Kidney glomerular epithelial cell (primary cell): ENCODE data around the gene HECTD4.
A peak's percentile ranks its signal among the peaks of the same experiment; 100 is the strongest.
"Not testable (repeated sequence)": the region's sequence is repeated elsewhere in the genome, so short reads cannot be mapped to it uniquely, and the experiment has no call there.

Experiments
- DNase-seq: peaks from one replicate; lab custom pipeline; 2025; lab: John Stamatoyannopoulos, UW

The HECTD4 gene

GRCh38 chr12:112161711-112162110 is 220.5 kb downstream of the HECTD4 start:
- DNase-seq = no peak

- DNase-seq = no peak
Measured at GRCh38 chr12:112160611-112161010, 221.6 kb downstream of the HECTD4 start.

DNA sequence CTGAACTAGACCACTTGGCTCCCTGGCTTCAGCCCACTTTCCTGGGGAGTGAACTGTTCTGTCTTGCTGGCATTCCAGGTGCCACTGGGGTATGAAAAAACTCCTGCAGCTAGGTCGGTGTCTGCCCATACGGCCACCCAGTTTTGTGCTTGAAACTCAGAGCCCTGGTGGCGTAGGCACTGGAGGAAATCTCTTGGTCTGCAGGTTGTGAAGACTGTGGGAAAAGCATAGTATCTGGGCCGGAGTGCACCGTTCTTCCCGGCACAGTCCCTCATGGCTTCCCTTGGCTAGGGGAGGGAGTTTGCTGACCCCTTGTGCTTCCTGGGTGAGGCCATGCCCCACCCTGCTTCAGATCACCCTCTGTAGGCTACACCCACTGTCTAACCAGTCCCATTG is 223.1 kb downstream of the HECTD4 start:
- no peak for DNase-seq

GRCh38 chr12:112158461-112159145 is 223.6 kb downstream of the HECTD4 start:
- not testable (repeated sequence) for DNase-seq

DNA sequence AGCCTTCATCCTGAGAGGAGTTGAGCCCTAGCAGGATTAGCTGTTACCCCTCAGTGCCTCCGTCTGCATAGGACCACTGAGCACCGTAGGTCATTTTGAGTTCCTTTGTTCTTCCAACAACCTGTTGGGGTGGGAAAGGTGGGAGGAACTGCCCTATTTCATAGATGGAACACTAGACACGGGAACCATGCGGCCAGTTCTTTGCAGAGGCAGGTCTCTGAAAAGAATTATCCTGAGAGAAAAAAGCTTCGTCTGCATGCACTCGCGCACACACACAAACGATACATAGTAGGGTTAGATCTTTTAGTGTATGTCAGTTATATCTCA is 228.4 kb downstream of the HECTD4 start:
- DNase-seq = no peak

DNA sequence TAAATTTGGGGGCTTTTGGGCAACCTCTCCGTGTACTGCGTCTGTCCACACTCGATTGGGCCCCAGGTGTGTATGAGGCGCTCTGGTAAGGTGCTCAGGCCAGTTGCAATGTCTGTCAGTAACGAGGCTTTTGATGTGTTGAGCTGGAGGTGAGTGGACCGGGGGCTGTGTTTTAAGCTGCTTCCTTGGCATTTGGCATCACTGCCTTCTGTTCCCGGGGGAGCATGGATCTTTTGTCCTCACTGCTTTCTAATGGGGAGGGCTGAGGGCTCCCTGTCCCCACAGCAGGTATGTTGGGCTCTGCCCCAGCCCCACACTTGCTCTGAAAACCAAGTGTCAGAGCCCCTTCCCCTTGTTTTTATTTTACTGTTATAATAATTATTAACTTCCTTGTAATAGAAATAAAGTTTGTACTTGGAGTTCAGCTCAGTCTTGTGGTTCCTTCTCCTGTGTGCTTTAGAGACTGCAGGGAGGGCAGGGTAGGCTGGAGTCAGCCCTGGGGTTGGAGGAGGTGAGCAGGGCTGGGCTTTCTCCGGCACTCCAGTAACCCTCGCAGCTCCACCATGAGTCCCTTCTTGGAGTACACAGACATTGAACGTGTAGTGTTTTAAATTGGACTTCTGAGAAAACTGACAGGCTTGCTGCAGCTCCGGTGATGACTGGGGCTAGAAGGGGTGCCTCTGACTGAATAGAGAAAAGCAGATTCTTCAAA is 228.9 kb downstream of the HECTD4 start:
- DNase-seq = no peak

DNA sequence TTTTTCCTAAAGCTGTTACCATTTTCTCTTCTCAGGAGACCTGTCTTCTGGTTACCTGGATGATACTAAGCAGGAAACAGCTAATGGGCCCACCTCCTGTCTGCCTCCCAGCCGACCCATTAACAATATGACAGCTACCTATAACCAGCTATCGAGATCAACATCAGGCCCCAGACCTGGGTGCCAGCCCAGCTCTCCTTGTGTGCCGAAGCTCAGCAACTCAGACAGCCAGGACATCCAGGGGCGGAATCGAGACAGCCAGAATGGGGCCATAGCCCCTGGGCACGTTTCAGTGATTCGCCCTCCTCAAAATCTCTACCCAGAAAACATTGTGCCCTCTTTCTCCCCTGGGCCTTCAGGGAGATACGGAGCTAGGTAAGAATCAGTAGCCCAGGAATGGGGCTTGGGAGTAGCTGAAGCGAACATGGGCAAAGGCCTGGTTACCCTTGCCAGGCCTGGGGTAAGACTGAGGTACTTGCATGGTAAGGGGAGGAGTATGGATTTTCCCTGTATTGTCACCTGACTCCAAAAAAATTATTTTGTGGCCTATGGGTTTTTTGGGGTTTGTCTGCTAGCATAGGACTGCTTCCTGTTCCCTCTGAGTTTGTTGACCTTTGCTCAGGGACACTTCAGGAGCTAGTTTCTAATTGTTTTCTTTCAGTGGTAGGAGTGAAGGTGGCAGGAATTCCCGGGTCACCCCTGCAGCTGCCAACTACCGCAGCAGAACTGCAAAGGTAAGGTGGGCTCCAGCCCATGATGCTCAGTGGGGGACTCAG is 230.3 kb downstream of the HECTD4 start:
- no peak for DNase-seq

DNA sequence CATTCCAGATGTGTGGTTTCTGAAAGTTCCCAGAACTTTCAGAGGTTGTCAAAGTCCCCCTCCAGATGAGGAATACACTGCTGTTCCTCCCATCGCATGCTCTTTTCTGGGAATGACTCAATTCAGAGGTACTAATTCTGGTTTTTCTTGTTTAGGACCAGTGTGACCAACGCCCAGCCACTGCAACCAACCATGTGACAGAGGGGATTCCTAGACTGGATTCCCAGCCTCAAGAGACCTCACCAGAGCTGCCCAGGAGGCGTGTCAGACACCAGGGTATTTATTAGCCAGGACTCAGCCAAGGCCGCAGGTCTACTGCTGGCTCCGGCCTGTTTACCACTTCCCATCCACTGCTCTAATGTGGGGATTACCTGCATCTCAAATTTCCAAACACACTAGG is 232.6 kb downstream of the HECTD4 start:
- no peak for DNase-seq

DNA sequence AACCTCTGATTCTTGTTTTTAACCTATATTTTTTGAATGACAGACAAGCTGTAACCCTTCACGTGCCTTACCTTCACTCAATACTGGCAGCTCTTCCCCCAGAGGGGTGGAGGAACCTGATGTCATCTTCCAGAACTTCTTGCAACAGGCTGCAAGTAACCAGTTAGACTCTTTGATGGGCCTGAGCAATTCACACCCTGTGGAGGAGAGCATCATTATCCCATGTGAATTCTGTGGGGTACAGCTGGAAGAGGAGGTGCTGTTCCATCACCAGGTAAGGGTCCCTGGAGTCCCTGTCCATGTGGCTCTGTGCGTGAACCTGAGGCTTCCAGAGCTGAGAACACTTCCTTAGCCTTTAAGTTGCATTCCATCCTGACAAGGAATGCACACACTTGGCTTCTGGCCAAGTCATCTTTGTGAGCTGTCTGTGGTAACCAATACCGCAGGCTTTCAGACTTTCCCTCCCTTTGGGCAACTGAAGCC is 234.2 kb downstream of the HECTD4 start:
- no peak for DNase-seq

DNA sequence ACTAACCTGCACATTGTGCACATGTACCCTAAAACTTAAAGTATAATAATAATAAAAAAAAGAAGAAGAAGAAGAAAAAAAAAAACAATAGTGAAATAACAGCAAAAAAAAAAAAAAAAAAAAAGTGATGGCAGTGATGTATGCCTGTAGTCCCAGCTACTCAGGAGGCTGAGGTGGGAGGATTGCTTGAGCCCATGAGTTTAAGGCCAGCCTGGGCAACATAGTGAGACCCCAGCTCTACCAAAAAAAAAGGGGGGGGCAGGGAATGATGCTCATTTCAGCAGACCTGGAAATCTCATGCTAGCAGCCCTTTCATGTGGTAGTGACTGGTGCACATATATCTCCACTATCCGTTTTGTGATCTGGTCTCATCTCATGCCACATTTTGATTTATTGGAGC is 236.1 kb downstream of the HECTD4 start:
- DNase-seq = no peak

GRCh38 chr12:112140728-112141127 is 241.5 kb downstream of the HECTD4 start:
- no peak for DNase-seq

GRCh38 chr12:112134731-112135130 is 247.5 kb downstream of the HECTD4 start:
- DNase-seq = no peak

- DNase-seq = no peak
Measured at GRCh38 chr12:112133418-112133817, 248.8 kb downstream of the HECTD4 start.

- no peak for DNase-seq
Measured at GRCh38 chr12:112131686-112132085, 250.5 kb downstream of the HECTD4 start.

DNA sequence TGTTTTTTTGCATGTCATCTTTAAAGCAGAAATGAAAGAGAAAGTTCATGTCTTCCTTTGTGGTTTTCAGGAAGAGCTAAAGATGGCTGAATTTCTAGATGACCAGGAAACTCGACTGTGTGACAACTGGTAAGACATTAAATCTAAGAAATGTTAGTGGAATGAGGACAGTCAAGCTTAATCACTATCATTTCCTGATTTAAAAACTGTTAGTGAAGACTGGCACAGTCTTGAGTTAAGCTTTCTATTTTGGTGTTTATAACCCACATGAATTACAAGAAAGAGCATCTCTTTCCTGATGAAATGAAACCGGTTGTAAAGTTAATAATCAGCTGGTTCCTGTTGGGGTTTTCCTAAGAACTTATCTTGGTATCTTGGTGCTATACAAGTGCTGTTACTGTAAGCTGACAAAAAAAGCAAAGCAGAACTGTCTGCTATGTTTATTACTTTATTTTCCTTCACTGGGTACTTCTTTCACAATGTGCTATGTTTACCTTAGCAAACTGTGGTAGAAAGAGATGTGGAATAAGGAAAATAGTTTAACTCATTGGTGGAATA is 251.7 kb downstream of the HECTD4 start:
- peak; percentile 73 for DNase-seq

DNA sequence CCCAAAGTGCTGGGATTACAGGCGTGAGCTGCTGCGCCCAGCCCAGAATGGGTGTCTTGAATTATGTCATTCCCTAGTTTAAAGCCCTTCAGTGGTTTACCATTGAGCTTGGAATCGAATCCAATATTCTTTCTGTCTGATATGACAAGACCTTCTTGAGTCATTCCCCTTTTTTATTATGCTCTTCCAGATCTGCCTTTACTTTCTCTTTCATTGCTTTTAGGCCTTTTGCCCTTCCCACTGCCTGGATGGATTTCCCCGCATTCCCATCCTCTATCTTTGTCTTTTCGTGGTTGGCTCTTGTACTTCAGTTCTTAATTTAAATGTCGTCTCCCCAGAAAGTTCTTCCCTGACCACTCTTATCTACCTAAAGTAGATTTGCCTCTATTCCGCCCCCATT is 255.3 kb downstream of the HECTD4 start:
- DNase-seq = no peak

GRCh38 chr12:112126000-112126438 is 256.2 kb downstream of the HECTD4 start:
- no peak for DNase-seq

- DNase-seq = peak; percentile 96
Measured at GRCh38 chr12:112125250-112125999, 256.8 kb downstream of the HECTD4 start, which contains the start of gene TRAFD1. Gene TRAFD1 (plus strand): TSS chr12:112125560. CDS start chr12:112130523, 4,963 bp downstream.

- no peak for DNase-seq
Measured at GRCh38 chr12:112124918-112125249, 257.3 kb downstream of the HECTD4 start.

- no peak for DNase-seq
Measured at GRCh38 chr12:112122823-112123690, 259.2 kb downstream of the HECTD4 start.
